ENCODE data around the gene AHDC1. TPM values are rescaled to one million over a fixed set of nuclear protein-coding genes. Genes with fewer than 3 reads are reported as not detected.

Gene AHDC1
- polyA plus RNA-seq, 1 donor (not counting 4 experiments of a cell fraction or from before 2014, with no cell fraction given), result 4.2 TPM

GRCh38 chr1:27601321-27601770 is 2.6 kb downstream of the AHDC1 start:
- FAIRE-seq (no peak), DNase-seq (ENCODE audit: low read depth, low spot score) (no peak)
- H3K4me3 ChIP-seq (ENCODE audit: control insufficient read depth in 2 of 3, extremely low read depth in 1 of 3, insufficient read depth in 2 of 3, low read depth in 1 of 3, low read length in 3 of 3), result peak overlapping the region in 2 of 3 experiments; percentile 90 to 94
- H3K27me3 ChIP-seq (ENCODE audit: control insufficient read depth, extremely low read depth, insufficient read depth, low read length), result no peaks in the 10 kb centered on the region
- H4K20me1 ChIP-seq (ENCODE audit: control insufficient read depth, extremely low read depth, insufficient read depth, low read length), result peaks cover 38% of the 10 kb centered on the region
- peaks cover 4% of the 10 kb centered on the region for H3K9me1 ChIP-seq (ENCODE audit: control insufficient read depth, extremely low read depth, insufficient read depth, low read length)
- H3K36me3 ChIP-seq (ENCODE audit: control insufficient read depth in 2 of 2, extremely low read depth in 1 of 2, insufficient read depth in 2 of 2, low read length in 2 of 2), result peaks cover 0 to 2% of the 10 kb centered on the region in 2 experiments
- H3K27ac ChIP-seq (ENCODE audit: control insufficient read depth, insufficient read depth, low read length), result no peak overlapping the region
- peaks cover 42% of the 10 kb centered on the region for H3K4me1 ChIP-seq (ENCODE audit: control insufficient read depth, extremely low read depth, insufficient read depth, low read length)
- no peaks in the 10 kb centered on the region for H3K9me3 ChIP-seq (ENCODE audit: control insufficient read depth, low read depth, low read length)
- no peak overlapping the region for H2AFZ ChIP-seq (ENCODE audit: control insufficient read depth, low read length)
- peak overlapping the region; percentile 93 for H3K4me2 ChIP-seq (ENCODE audit: control insufficient read depth, extremely low read depth, insufficient read depth, low read depth, low read length)
- H3K9ac ChIP-seq (ENCODE audit: control insufficient read depth, extremely low read depth, insufficient read depth, low read length), result peak overlapping the region; percentile 73
- H3K79me2 ChIP-seq (ENCODE audit: control insufficient read depth, insufficient read depth, low read length), result peaks cover 67% of the 10 kb centered on the region
- dilution Hi-C loops (cut with MboI; ENCODE audit: extremely low pct_ligation_motif_present, low sequenced_read_pairs), result no loop called here
- TF ChIP-seq EZH2 (IDR thresholded peaks at IDR 0.05; ENCODE audit: low read length) (no peak), CTCF (optimal IDR thresholded peaks at IDR 0.05 in 1 of 3, IDR thresholded peaks at IDR 0.05 in 1 of 3, conservative IDR thresholded peaks at IDR 0.05 in 1 of 3; ENCODE audit: extremely low read depth in 1 of 3, insufficient read depth in 2 of 3, low read length in 3 of 3) (no peak)

GRCh38 chr1:27600498-27601175 is 3.3 kb downstream of the AHDC1 start:
- H3K9ac ChIP-seq (ENCODE audit: control insufficient read depth, extremely low read depth, insufficient read depth, low read length), result no peak overlapping the region
- peaks cover 0 to 2% of the 10 kb centered on the region in 2 experiments for H3K36me3 ChIP-seq (ENCODE audit: control insufficient read depth in 2 of 2, extremely low read depth in 1 of 2, insufficient read depth in 2 of 2, low read length in 2 of 2)
- FAIRE-seq (no peak), DNase-seq (ENCODE audit: low read depth, low spot score) (no peak)
- no peaks in the 10 kb centered on the region for H3K27me3 ChIP-seq (ENCODE audit: control insufficient read depth, extremely low read depth, insufficient read depth, low read length)
- H3K79me2 ChIP-seq (ENCODE audit: control insufficient read depth, insufficient read depth, low read length), result peaks cover 74% of the 10 kb centered on the region
- H3K9me3 ChIP-seq (ENCODE audit: control insufficient read depth, low read depth, low read length), result no peaks in the 10 kb centered on the region
- no peak overlapping the region for H3K27ac ChIP-seq (ENCODE audit: control insufficient read depth, insufficient read depth, low read length)
- peaks cover 42% of the 10 kb centered on the region for H4K20me1 ChIP-seq (ENCODE audit: control insufficient read depth, extremely low read depth, insufficient read depth, low read length)
- H3K4me1 ChIP-seq (ENCODE audit: control insufficient read depth, extremely low read depth, insufficient read depth, low read length), result peaks cover 46% of the 10 kb centered on the region
- TF ChIP-seq EZH2 (IDR thresholded peaks at IDR 0.05; ENCODE audit: low read length) (no peak), CTCF (optimal IDR thresholded peaks at IDR 0.05 in 1 of 3, IDR thresholded peaks at IDR 0.05 in 1 of 3, conservative IDR thresholded peaks at IDR 0.05 in 1 of 3; ENCODE audit: extremely low read depth in 1 of 3, insufficient read depth in 2 of 3, low read length in 3 of 3) (no peak)
- peaks cover 5% of the 10 kb centered on the region for H3K9me1 ChIP-seq (ENCODE audit: control insufficient read depth, extremely low read depth, insufficient read depth, low read length)
- H2AFZ ChIP-seq (ENCODE audit: control insufficient read depth, low read length), result no peak overlapping the region
- no peak overlapping the region for H3K4me2 ChIP-seq (ENCODE audit: control insufficient read depth, extremely low read depth, insufficient read depth, low read depth, low read length)
- dilution Hi-C loops (cut with MboI; ENCODE audit: extremely low pct_ligation_motif_present, low sequenced_read_pairs), result no loop called here
- H3K4me3 ChIP-seq (ENCODE audit: control insufficient read depth in 2 of 3, extremely low read depth in 1 of 3, insufficient read depth in 2 of 3, low read depth in 1 of 3, low read length in 3 of 3), result no peak overlapping the region
